H9 (cell line): ENCODE data around the gene PTMA. TPM values are rescaled to one million over a fixed set of nuclear protein-coding genes. Genes with fewer than 3 reads are reported as not detected.

ENCODE experiments used
- DNase-seq: peaks from one replicate; pipeline ENCODE4 v3.0.0-alpha.2; 2017
- H2AFZ ChIP-seq: one replicate; pipeline ENCODE4 v1.6.1; 2013; ENCODE audit warnings: mild to moderate bottlenecking, low read length, control low read depth, moderate library complexity
- H2AK5ac ChIP-seq: 2 replicates; pipeline ENCODE4 v1.6.1; 2013; ENCODE audit warnings: low read length, control low read depth, mixed read lengths; ENCODE audit not compliant: insufficient read length
- H2BK120ac ChIP-seq: one replicate; pipeline ENCODE4 v1.6.1; 2013; ENCODE audit warnings: low read depth, mild to moderate bottlenecking, low read length, control low read depth, inconsistent platforms; ENCODE audit not compliant: poor library complexity, severe bottlenecking
- H2BK12ac ChIP-seq: 2 replicates; pipeline ENCODE4 v1.6.1; 2013; ENCODE audit warnings: low read length, control low read depth, mixed read lengths, low read depth; ENCODE audit not compliant: insufficient read length
- H2BK15ac ChIP-seq: 2 replicates; pipeline ENCODE4 v1.6.1; 2013; ENCODE audit warnings: low read depth, low read length, control low read depth
- H2BK20ac ChIP-seq: one replicate; pipeline ENCODE4 v1.6.1; 2013; ENCODE audit warnings: low read depth, mild to moderate bottlenecking, low read length, control low read depth, inconsistent platforms; ENCODE audit not compliant: poor library complexity, severe bottlenecking
- H2BK5ac ChIP-seq: 2 replicates; pipeline ENCODE4 v1.6.1; 2013; ENCODE audit warnings: low read length, control low read depth, mixed read lengths; ENCODE audit not compliant: insufficient read length
- H3K14ac ChIP-seq: 2 replicates; pipeline ENCODE4 v1.6.1; 2013; ENCODE audit warnings: low read length, control low read depth; ENCODE audit not compliant: insufficient read depth
- H3K18ac ChIP-seq: 2 replicates; pipeline ENCODE4 v1.6.1; 2013; ENCODE audit warnings: low read depth, mild to moderate bottlenecking, mixed read lengths, low read length, control low read depth; ENCODE audit not compliant: insufficient read length
- H3K23ac ChIP-seq: 2 replicates; pipeline ENCODE4 v1.6.1; 2013; ENCODE audit warnings: low read length, control low read depth, mixed read lengths, low read depth; ENCODE audit not compliant: insufficient read length
- H3K23me2 ChIP-seq: 2 replicates; pipeline ENCODE4 v1.6.1; 2013; ENCODE audit warnings: low read depth, mild to moderate bottlenecking, mixed read lengths, low read length, control low read depth; ENCODE audit not compliant: insufficient read length, poor library complexity, severe bottlenecking
- H3K27ac ChIP-seq: 2 replicates; pipeline ENCODE4 v1.5.1; 2013; ENCODE audit warnings: low read length, control low read depth, mixed read lengths, low read depth; ENCODE audit not compliant: insufficient read length
- H3K27me3 ChIP-seq: 2 replicates; pipeline ENCODE4 v1.6.1; 2013; ENCODE audit warnings: low read length, control low read depth, inconsistent platforms; ENCODE audit not compliant: insufficient read depth
- H3K4ac ChIP-seq: 2 replicates; pipeline ENCODE4 v1.6.1; 2013; ENCODE audit warnings: low read depth, mild to moderate bottlenecking, control low read depth, inconsistent platforms, low read length, moderate library complexity
- H3K4me1 ChIP-seq: 2 replicates; pipeline ENCODE4 v1.6.1; 2013; ENCODE audit warnings: low read length, control low read depth, inconsistent platforms; ENCODE audit not compliant: insufficient read depth
- H3K4me2 ChIP-seq: 2 replicates; pipeline ENCODE4 v1.6.1; 2013; ENCODE audit warnings: low read length, control low read depth, mixed read lengths; ENCODE audit not compliant: insufficient read length, insufficient read depth
- H3K56ac ChIP-seq: 2 replicates; pipeline ENCODE4 v1.6.1; 2013; ENCODE audit warnings: low read depth, mild to moderate bottlenecking, mixed read lengths, low read length, control low read depth; ENCODE audit not compliant: insufficient read length
- H3K79me1 ChIP-seq: 2 replicates; pipeline ENCODE4 v1.6.1; 2013; ENCODE audit warnings: low read depth, mild to moderate bottlenecking, moderate library complexity, low read length, control low read depth, inconsistent platforms; ENCODE audit not compliant: insufficient read depth, poor library complexity, severe bottlenecking
- H3K79me2 ChIP-seq: 2 replicates; pipeline ENCODE4 v1.6.1; 2013; ENCODE audit warnings: low read length, control low read depth, inconsistent platforms; ENCODE audit not compliant: insufficient read depth
- H3K9ac ChIP-seq: 2 replicates; pipeline ENCODE4 v1.6.1; 2013; ENCODE audit warnings: low read length, control low read depth, mixed read lengths; ENCODE audit not compliant: insufficient read length; ENCODE audit errors: extremely low read depth
- H3K9me3 ChIP-seq: one replicate; pipeline ENCODE4 v1.6.1; 2013; ENCODE audit warnings: low read depth, low read length, inconsistent platforms; ENCODE audit not compliant: control insufficient read depth
- H3T11ph ChIP-seq: one replicate; pipeline ENCODE4 v1.6.1; 2013; ENCODE audit warnings: mild to moderate bottlenecking, low read length, control low read depth, inconsistent platforms
- H4K20me1 ChIP-seq: one replicate; pipeline ENCODE4 v1.6.1; 2013; ENCODE audit not compliant: control insufficient read depth, insufficient read length, insufficient read depth
- H4K5ac ChIP-seq: 2 replicates; pipeline ENCODE4 v1.6.1; 2013; ENCODE audit warnings: low read depth, mild to moderate bottlenecking, mixed read lengths, low read length, control low read depth; ENCODE audit not compliant: insufficient read length
- H4K8ac ChIP-seq: replicated peaks from 2 replicates; pipeline ENCODE4 v1.6.1; 2013; ENCODE audit warnings: low read length, control low read depth, mixed read lengths, low read depth; ENCODE audit not compliant: insufficient read length
- H4K91ac ChIP-seq: 2 replicates; pipeline ENCODE4 v1.6.1; 2013; ENCODE audit warnings: low read depth, mild to moderate bottlenecking, moderate library complexity, mixed read lengths, low read length, control low read depth; ENCODE audit not compliant: insufficient read length
- H3K27ac Mint-ChIP-seq, 3 experiments: 2 replicates in 2 of 3; 3 replicates in 1 of 3; pipeline ENCODE4 v1.8.0; 2020 to 2021; ENCODE audit warnings: mixed read lengths in 3 of 3, mild to moderate bottlenecking in 1 of 3, moderate library complexity in 1 of 3
- H3K27me3 Mint-ChIP-seq: 2 replicates; pipeline ENCODE4 v1.8.0; 2021; ENCODE audit warnings: low read depth, mild to moderate bottlenecking, moderate library complexity, mixed read lengths
- H3K36me3 Mint-ChIP-seq, 3 experiments: 2 replicates in 2 of 3; 3 replicates in 1 of 3; pipeline ENCODE4 v1.8.0; 2020 to 2021; ENCODE audit warnings: low read depth in 3 of 3, mixed read lengths in 3 of 3; ENCODE audit not compliant: insufficient read depth in 1 of 3
- H3K4me1 Mint-ChIP-seq, 2 experiments: 2 replicates each; pipeline ENCODE4 v1.8.0; 2020; ENCODE audit warnings: mixed read lengths in 2 of 2
- H3K4me3 Mint-ChIP-seq, 2 experiments: 2 replicates in 1 of 2; 3 replicates in 1 of 2; pipeline ENCODE4 v1.8.0; 2020 to 2021; ENCODE audit warnings: mild to moderate bottlenecking in 2 of 2, mixed read lengths in 2 of 2, moderate library complexity in 1 of 2
- H3K9me3 Mint-ChIP-seq, 2 experiments: 2 replicates in 1 of 2; 3 replicates in 1 of 2; pipeline ENCODE4 v1.8.0; 2020; ENCODE audit warnings: mild to moderate bottlenecking in 2 of 2, mixed read lengths in 2 of 2, moderate library complexity in 1 of 2
- WGBS: extraction: QIAGEN DNeasy Blood & Tissue Kit; methylation state at CpG from one replicate; pipeline ENCODE4 v1.1.7; 2013; ENCODE audit warnings: missing lambda C conversion rate, low lambda C conversion rate, mixed read lengths; ENCODE audit not compliant: insufficient read length; ENCODE audit errors: extremely low coverage; 5-methylcytosine and 5-hydroxymethylcytosine counted together
- total RNA-seq: library from RNA; stranded (reverse); gene quantifications from 2 replicates; pipeline ENCODE4 v1.2.1, GENCODE V29; 2021
- TF ChIP-seq, protein P1 (sequence below): fragments of 200-600 bp; sonication (generic); conservative IDR thresholded peaks from 3 replicates; pipeline ENCODE4 v1.8.0; 2021; ENCODE audit warnings: antibody characterized with exemption, mild to moderate bottlenecking

Gene PTMA
- total RNA-seq, 1 experiment from 2014 or later: 1,963 TPM

DNA sequence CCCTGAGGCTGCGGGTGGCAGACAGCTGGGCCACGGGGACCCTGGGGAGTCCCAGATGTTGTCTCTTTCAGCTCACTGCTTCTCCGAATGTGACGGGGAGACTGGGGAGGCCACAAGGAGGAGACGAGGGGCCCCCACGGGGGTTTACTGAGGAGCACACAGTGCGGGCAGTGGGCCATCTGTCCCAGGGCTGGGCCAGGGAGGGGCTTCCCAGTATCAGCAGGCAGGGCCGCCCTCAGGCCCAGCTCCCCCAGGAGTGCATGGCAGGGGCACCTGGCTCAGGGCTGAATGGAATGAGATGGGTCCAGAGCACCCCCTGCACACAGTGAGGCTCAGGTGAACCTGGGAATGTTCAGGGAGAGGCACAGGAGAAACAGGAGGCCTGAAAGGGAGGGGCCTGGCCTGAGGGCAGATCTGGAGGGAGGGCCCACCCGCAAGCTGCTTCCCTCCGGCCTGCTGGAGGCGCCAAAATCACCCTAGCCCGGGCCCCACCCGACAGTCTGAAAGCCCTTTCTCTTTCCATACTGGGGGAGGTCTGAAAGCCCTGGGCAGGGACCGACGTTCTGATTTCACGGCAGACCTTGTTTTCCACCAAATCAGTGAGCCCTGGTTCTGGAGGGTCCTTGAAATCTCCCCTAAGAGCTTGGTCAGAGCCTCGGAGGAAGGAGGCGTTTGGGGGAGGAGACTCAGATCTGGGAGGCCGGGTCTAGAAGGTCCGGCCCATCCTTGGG is 35.5 kb upstream of the PTMA start:
- H3K27ac Mint-ChIP-seq: peak overlapping the region; percentile 92 to 98 (median 94)

More for the DNA sequence above, 35.5 kb upstream of the PTMA start:
- H3K79me1 ChIP-seq: no peaks in the 10 kb centered on the region
- H3K56ac ChIP-seq: no peak overlapping the region
- H3K4me3 Mint-ChIP-seq: peak overlapping the region; percentile 58 to 78
- TF ChIP-seq, protein P1, sequence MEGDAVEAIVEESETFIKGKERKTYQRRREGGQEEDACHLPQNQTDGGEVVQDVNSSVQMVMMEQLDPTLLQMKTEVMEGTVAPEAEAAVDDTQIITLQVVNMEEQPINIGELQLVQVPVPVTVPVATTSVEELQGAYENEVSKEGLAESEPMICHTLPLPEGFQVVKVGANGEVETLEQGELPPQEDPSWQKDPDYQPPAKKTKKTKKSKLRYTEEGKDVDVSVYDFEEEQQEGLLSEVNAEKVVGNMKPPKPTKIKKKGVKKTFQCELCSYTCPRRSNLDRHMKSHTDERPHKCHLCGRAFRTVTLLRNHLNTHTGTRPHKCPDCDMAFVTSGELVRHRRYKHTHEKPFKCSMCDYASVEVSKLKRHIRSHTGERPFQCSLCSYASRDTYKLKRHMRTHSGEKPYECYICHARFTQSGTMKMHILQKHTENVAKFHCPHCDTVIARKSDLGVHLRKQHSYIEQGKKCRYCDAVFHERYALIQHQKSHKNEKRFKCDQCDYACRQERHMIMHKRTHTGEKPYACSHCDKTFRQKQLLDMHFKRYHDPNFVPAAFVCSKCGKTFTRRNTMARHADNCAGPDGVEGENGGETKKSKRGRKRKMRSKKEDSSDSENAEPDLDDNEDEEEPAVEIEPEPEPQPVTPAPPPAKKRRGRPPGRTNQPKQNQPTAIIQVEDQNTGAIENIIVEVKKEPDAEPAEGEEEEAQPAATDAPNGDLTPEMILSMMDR: peak; percentile 63; the same call in 2 of the 3 replicates
- peak overlapping the region; percentile 64 for H3K14ac ChIP-seq
- no peak overlapping the region for H2AK5ac ChIP-seq
- peak overlapping the region; percentile 2 for H2BK12ac ChIP-seq
- H3K27ac ChIP-seq: peak overlapping the region; percentile 31
- no peaks in the 10 kb centered on the region; a peak in 1 of 7 replicates for H3K36me3 Mint-ChIP-seq
- H2AFZ ChIP-seq: no peak overlapping the region
- DNase-seq: peak; percentile 94
- no peak overlapping the region for H3T11ph ChIP-seq
- no peak overlapping the region for H3K23ac ChIP-seq
- H3K9me3 ChIP-seq: no peaks in the 10 kb centered on the region
- no peaks in the 10 kb centered on the region for H3K27me3 ChIP-seq
- H4K91ac ChIP-seq: no peak overlapping the region
- peaks cover 12% of the 10 kb centered on the region; the same call in 1 of the 2 replicates for H3K4me1 ChIP-seq
- H3K27me3 Mint-ChIP-seq: no peaks in the 10 kb centered on the region
- H3K9me3 Mint-ChIP-seq: no peaks in the 10 kb centered on the region
- peak overlapping the region; percentile 31 for H3K9ac ChIP-seq
- no peak overlapping the region for H4K5ac ChIP-seq
- H3K4ac ChIP-seq: no peak overlapping the region; the same call in 1 of the 2 replicates
- H2BK15ac ChIP-seq: no peak overlapping the region
- no peaks in the 10 kb centered on the region for H4K20me1 ChIP-seq
- peak overlapping the region; percentile 63 for H2BK120ac ChIP-seq
- peaks cover 29 to 42% of the 10 kb centered on the region in 2 experiments for H3K4me1 Mint-ChIP-seq
- peak overlapping the region; percentile 47 for H3K18ac ChIP-seq
- H2BK5ac ChIP-seq: no peak overlapping the region
- H3K23me2 ChIP-seq: no peaks in the 10 kb centered on the region
- H3K79me2 ChIP-seq: no peaks in the 10 kb centered on the region
- H3K4me2 ChIP-seq: peak overlapping the region; percentile 36
- no peak overlapping the region for H4K8ac ChIP-seq
- WGBS: no CpG with 5 or more reads among the region's 20 CpGs
- H2BK20ac ChIP-seq: no peak overlapping the region
